Naive B cell (primary cell): ENCODE results near the gene ACE. TPM values are rescaled to one million over a fixed set of nuclear protein-coding genes. Genes with fewer than 3 reads are reported as not detected.

Experiments
- ATAC-seq, 2 donors: fragments of 150-1000 bp; cut with Tn5 transposase; 2 replicates each; pipeline ENCODE4 v1.10.0; 2021; ENCODE audit warnings: low read depth in 2 of 2, mild to moderate bottlenecking in 2 of 2, moderate library complexity in 2 of 2
- DNase-seq: peaks from one replicate; pipeline ENCODE4 v3.0.0; 2022
- H3K27ac Mint-ChIP-seq, 6 donors: one replicate each; pipeline ENCODE4 v1.8.0; 2020 to 2022; ENCODE audit warnings: mild to moderate bottlenecking in 6 of 6, mixed read lengths in 6 of 6, moderate library complexity in 5 of 6, inconsistent platforms in 2 of 6
- H3K27me3 Mint-ChIP-seq, 3 donors: one replicate each; pipeline ENCODE4 v1.8.0; 2021 to 2022; ENCODE audit warnings: mixed read lengths in 3 of 3, mild to moderate bottlenecking in 1 of 3
- H3K36me3 Mint-ChIP-seq, 2 donors: one replicate each; pipeline ENCODE4 v1.8.0; 2020 to 2022; ENCODE audit warnings: mixed read lengths in 2 of 2, inconsistent platforms in 1 of 2, mild to moderate bottlenecking in 1 of 2
- H3K4me1 Mint-ChIP-seq, 3 donors: one replicate each; pipeline ENCODE4 v1.8.0; 2020 to 2022; ENCODE audit warnings: mixed read lengths in 3 of 3, inconsistent platforms in 1 of 3, mild to moderate bottlenecking in 1 of 3, moderate library complexity in 1 of 3
- H3K4me3 Mint-ChIP-seq, 8 donors: one replicate each; pipeline ENCODE4 v1.8.0; 2020 to 2022; ENCODE audit warnings: mild to moderate bottlenecking in 8 of 8, mixed read lengths in 8 of 8, moderate library complexity in 8 of 8, inconsistent platforms in 2 of 8
- H3K9me3 Mint-ChIP-seq, 7 donors: one replicate each; pipeline ENCODE4 v1.8.0; 2020 to 2022; ENCODE audit warnings: mixed read lengths in 7 of 7, mild to moderate bottlenecking in 5 of 7, inconsistent platforms in 2 of 7, moderate library complexity in 1 of 7
- polyA plus RNA-seq, 6 donors: library from polyadenylated mRNA; unstranded; fragments of 300-500 nt; fragmentation: Illumina TruSeq; gene quantifications; one replicate each; pipeline ENCODE4 v1.2.3, GENCODE V29; 2021; ENCODE audit warnings: low read depth in 6 of 6

The ACE gene
- polyA plus RNA-seq, 6 donors from 2014 or later, result not detected

GRCh38 chr17:63480826-63481487 lies 4.1 kb downstream of the ACE start:
- no peak for ATAC-seq
- no peak for DNase-seq
- Mint-ChIP-seq H3K4me1 (peaks cover 11 to 18% (median 13%) of the 10 kb centered on the region in 3 donors), H3K36me3 (no peaks in the 10 kb centered on the region), H3K4me3 (no peak overlapping the region), H3K27ac (peak overlapping the region in 1 of 6 donors; percentile 11), H3K27me3 (peaks cover 6 to 47% (median 37%) of the 10 kb centered on the region in 3 donors), H3K9me3 (no peaks in the 10 kb centered on the region)

GRCh38 chr17:63481488-63481870 lies 4.6 kb downstream of the ACE start:
- H3K36me3 Mint-ChIP-seq, result no peaks in the 10 kb centered on the region
- H3K27me3 Mint-ChIP-seq, result peaks cover 9 to 45% (median 36%) of the 10 kb centered on the region in 3 donors
- no peak overlapping the region for H3K27ac Mint-ChIP-seq
- H3K4me3 Mint-ChIP-seq, result no peak overlapping the region
- no peaks in the 10 kb centered on the region for H3K9me3 Mint-ChIP-seq
- H3K4me1 Mint-ChIP-seq, result peaks cover 13 to 16% (median 13%) of the 10 kb centered on the region in 3 donors
- no peak for DNase-seq
- no peak for ATAC-seq

GRCh38 chr17:63482509-63482908 lies 5.6 kb downstream of the ACE start:
- H3K4me3 Mint-ChIP-seq, result peak overlapping the region in 1 of 8 donors; percentile 50
- no peak for DNase-seq
- no peaks in the 10 kb centered on the region for H3K36me3 Mint-ChIP-seq
- no peaks in the 10 kb centered on the region for H3K9me3 Mint-ChIP-seq
- no peak for ATAC-seq
- H3K4me1 Mint-ChIP-seq, result peaks cover 11 to 14% (median 11%) of the 10 kb centered on the region in 3 donors
- H3K27me3 Mint-ChIP-seq, result peaks cover 11 to 43% (median 34%) of the 10 kb centered on the region in 3 donors
- no peak overlapping the region for H3K27ac Mint-ChIP-seq

GRCh38 chr17:63483038-63483437 lies 6.2 kb downstream of the ACE start:
- Mint-ChIP-seq H3K36me3 (no peaks in the 10 kb centered on the region), H3K4me3 (peak overlapping the region in 1 of 8 donors; percentile 50), H3K9me3 (no peaks in the 10 kb centered on the region), H3K27ac (peak overlapping the region in 1 of 6 donors; percentile 39), H3K4me1 (peaks cover 5 to 9% (median 7%) of the 10 kb centered on the region in 3 donors), H3K27me3 (peaks cover 12 to 38% (median 28%) of the 10 kb centered on the region in 3 donors)
- no peak for DNase-seq
- no peak for ATAC-seq

- H3K9me3 Mint-ChIP-seq, result no peaks in the 10 kb centered on the region
- DNase-seq (no peak), ATAC-seq (no peak)
- H3K27ac Mint-ChIP-seq, result no peak overlapping the region
- H3K4me3 Mint-ChIP-seq, result no peak overlapping the region
- H3K36me3 Mint-ChIP-seq, result no peaks in the 10 kb centered on the region
- peaks cover 10 to 36% (median 22%) of the 10 kb centered on the region in 3 donors for H3K27me3 Mint-ChIP-seq
- H3K4me1 Mint-ChIP-seq, result peaks cover 2 to 6% (median 5%) of the 10 kb centered on the region in 3 donors
Observed at GRCh38 chr17:63483655-63484575, 7.1 kb downstream of the ACE start.

GRCh38 chr17:63486317-63487013 lies 9.6 kb downstream of the ACE start:
- no peaks in the 10 kb centered on the region for H3K9me3 Mint-ChIP-seq
- H3K27me3 Mint-ChIP-seq, result peaks cover 11 to 25% (median 14%) of the 10 kb centered on the region in 3 donors
- no peak overlapping the region for H3K27ac Mint-ChIP-seq
- no peak overlapping the region for H3K4me3 Mint-ChIP-seq
- no peak for DNase-seq
- no peaks in the 10 kb centered on the region for H3K36me3 Mint-ChIP-seq
- ATAC-seq, result no peak
- peaks cover 0 to 2% (median 0%) of the 10 kb centered on the region in 3 donors for H3K4me1 Mint-ChIP-seq

- Mint-ChIP-seq H3K9me3 (no peaks in the 10 kb centered on the region), H3K27me3 (peaks cover 11 to 25% (median 14%) of the 10 kb centered on the region in 3 donors), H3K4me1 (peaks cover 0 to 2% (median 0%) of the 10 kb centered on the region in 3 donors), H3K36me3 (no peaks in the 10 kb centered on the region), H3K27ac (peak overlapping the region in 1 of 6 donors; percentile 64), H3K4me3 (no peak overlapping the region)
- DNase-seq (no peak), ATAC-seq (no peak)
Observed at GRCh38 chr17:63487014-63487339, 10.1 kb downstream of the ACE start.

GRCh38 chr17:63488851-63489250 lies 12.0 kb downstream of the ACE start:
- Mint-ChIP-seq H3K4me3 (no peak overlapping the region), H3K4me1 (peaks cover 0 to 2% (median 0%) of the 10 kb centered on the region in 3 donors), H3K27ac (no peak overlapping the region), H3K36me3 (no peaks in the 10 kb centered on the region), H3K9me3 (no peaks in the 10 kb centered on the region), H3K27me3 (peaks cover 0 to 14% (median 14%) of the 10 kb centered on the region in 3 donors)
- ATAC-seq (no peak), DNase-seq (no peak)

- Mint-ChIP-seq H3K4me1 (peaks cover 0 to 2% (median 0%) of the 10 kb centered on the region in 3 donors), H3K4me3 (no peak overlapping the region), H3K27ac (no peak overlapping the region), H3K27me3 (peaks cover 0 to 14% (median 14%) of the 10 kb centered on the region in 3 donors), H3K9me3 (no peaks in the 10 kb centered on the region), H3K36me3 (no peaks in the 10 kb centered on the region)
- no peak for ATAC-seq
- no peak for DNase-seq
Observed at GRCh38 chr17:63489291-63489690, 12.4 kb downstream of the ACE start.

GRCh38 chr17:63490329-63490728 lies 13.5 kb downstream of the ACE start:
- no peaks in the 10 kb centered on the region for H3K36me3 Mint-ChIP-seq
- peaks cover 0 to 14% (median 14%) of the 10 kb centered on the region in 3 donors for H3K27me3 Mint-ChIP-seq
- no peak for DNase-seq
- ATAC-seq, result no peak
- no peak overlapping the region for H3K4me3 Mint-ChIP-seq
- H3K27ac Mint-ChIP-seq, result no peak overlapping the region
- no peaks in the 10 kb centered on the region for H3K9me3 Mint-ChIP-seq
- H3K4me1 Mint-ChIP-seq, result peaks cover 0 to 2% (median 0%) of the 10 kb centered on the region in 3 donors

GRCh38 chr17:63490858-63491400 lies 14.1 kb downstream of the ACE start:
- DNase-seq, result no peak
- Mint-ChIP-seq H3K4me3 (no peak overlapping the region), H3K36me3 (no peaks in the 10 kb centered on the region), H3K9me3 (no peaks in the 10 kb centered on the region), H3K27me3 (peaks cover 0 to 14% (median 13%) of the 10 kb centered on the region in 3 donors), H3K27ac (no peak overlapping the region), H3K4me1 (peaks cover 0 to 2% (median 0%) of the 10 kb centered on the region in 3 donors)
- ATAC-seq, result no peak

- no peaks in the 10 kb centered on the region for H3K9me3 Mint-ChIP-seq
- no peaks in the 10 kb centered on the region for H3K4me1 Mint-ChIP-seq
- H3K27me3 Mint-ChIP-seq, result peaks cover 0 to 14% (median 10%) of the 10 kb centered on the region in 3 donors
- DNase-seq (no peak), ATAC-seq (no peak)
- no peak overlapping the region for H3K27ac Mint-ChIP-seq
- H3K4me3 Mint-ChIP-seq, result no peak overlapping the region
- no peaks in the 10 kb centered on the region for H3K36me3 Mint-ChIP-seq
Observed at GRCh38 chr17:63491413-63491812, 14.6 kb downstream of the ACE start.

GRCh38 chr17:63491977-63492618 lies 15.2 kb downstream of the ACE start:
- ATAC-seq (no peak), DNase-seq (no peak)
- Mint-ChIP-seq H3K27ac (peak overlapping the region in 1 of 6 donors; percentile 81), H3K9me3 (no peaks in the 10 kb centered on the region), H3K36me3 (no peaks in the 10 kb centered on the region), H3K27me3 (peaks cover 0 to 14% (median 10%) of the 10 kb centered on the region in 3 donors), H3K4me3 (no peak overlapping the region), H3K4me1 (no peaks in the 10 kb centered on the region)
